Caco-2 (cell line): ENCODE measurements around the gene PCDHB4. TPM values are rescaled to one million over a fixed set of nuclear protein-coding genes. Genes with fewer than 3 reads are reported as not detected.
"Not testable (repeated sequence)": the region's sequence is repeated elsewhere in the genome, so short reads cannot be mapped to it uniquely, and the experiment has no call there.

Experiments used
- BruUV-seq: library from RNA; stranded (reverse); fragments of 400-500 nt; replicated peaks from 2 replicates; lab custom pipeline; 2021; lab: Mats Ljungman, UMichigan
- CTCF ChIA-PET: fragments of 300-600 bp; sonication (Branson Sonifier 250); formaldehyde crosslinking; loops from one replicate; lab custom pipeline; 2022; ENCODE audit warnings: antibody characterized with exemption; lab: Charles Lee
- POLR2A ChIA-PET: fragments of 300-600 bp; sonication (Branson Sonifier 250); formaldehyde crosslinking; loops from one replicate; lab custom pipeline; 2022; ENCODE audit warnings: antibody characterized with exemption; lab: Charles Lee
- DNase-seq, 2 experiments: peaks; one replicate each; pipeline versions ENCODE4 v3.0.0 to v3.0.0-alpha.2; 2020 to 2022
- H3K27me3 ChIP-seq: replicated peaks from 2 replicates; pipeline ENCODE4 v1.6.0; 2011; ENCODE audit warnings: low read length; ENCODE audit not compliant: control insufficient read depth, insufficient read depth
- H3K36me3 ChIP-seq: 2 replicates; pipeline ENCODE4 v1.5.1; 2011; ENCODE audit warnings: low read length; ENCODE audit not compliant: control insufficient read depth, insufficient read depth
- H3K4me1 ChIP-seq: fragments of 250-450 bp; sonication (Bioruptor Pico); 2 replicates; pipeline ENCODE4 v1.5.1; 2020; ENCODE audit warnings: mild to moderate bottlenecking
- H3K4me3 ChIP-seq: 2 replicates; pipeline ENCODE4 v1.5.1; 2011; ENCODE audit warnings: low read depth, mild to moderate bottlenecking, control low read depth, low read length
- H3K9me3 ChIP-seq: fragments of 250-450 bp; sonication (Bioruptor Pico); 2 replicates; pipeline ENCODE4 v1.5.1; 2020; ENCODE audit warnings: mild to moderate bottlenecking, moderate library complexity
- H3K27ac Mint-ChIP-seq: one replicate; pipeline ENCODE4 v1.8.0; 2022; ENCODE audit warnings: mixed read lengths; ENCODE audit not compliant: unreplicated experiment
- H3K27me3 Mint-ChIP-seq: one replicate; pipeline ENCODE4 v1.8.0; 2022; ENCODE audit warnings: mixed read lengths; ENCODE audit not compliant: insufficient read depth, unreplicated experiment
- H3K36me3 Mint-ChIP-seq: one replicate; pipeline ENCODE4 v1.8.0; 2022; ENCODE audit warnings: mild to moderate bottlenecking, mixed read lengths; ENCODE audit not compliant: insufficient read depth, unreplicated experiment
- H3K4me1 Mint-ChIP-seq: one replicate; pipeline ENCODE4 v1.8.0; 2022; ENCODE audit warnings: low read depth, mixed read lengths; ENCODE audit not compliant: unreplicated experiment
- H3K4me3 Mint-ChIP-seq: one replicate; pipeline ENCODE4 v1.8.0; 2022; ENCODE audit warnings: mild to moderate bottlenecking, moderate library complexity, mixed read lengths; ENCODE audit not compliant: unreplicated experiment
- H3K9me3 Mint-ChIP-seq: one replicate; pipeline ENCODE4 v1.8.0; 2022; ENCODE audit warnings: mixed read lengths; ENCODE audit not compliant: unreplicated experiment
- intact Hi-C: fragments of 100-400 bp; cut with micrococcal nuclease; formaldehyde crosslinking; loops from one replicate; pipeline ENCODE4 v1.10.0; 2022; ENCODE audit not compliant: unreplicated experiment
- total RNA-seq: library from RNA; stranded (reverse); gene quantifications from 2 replicates; pipeline ENCODE4 v1.2.3, GENCODE V29; 2022
- TF ChIP-seq, protein P1 (sequence below), 2 experiments: fragments of 200-600 bp in 1 of 2; IDR thresholded peaks; 1 replicate in 1 of 2; 2 replicates in 1 of 2; pipeline versions ENCODE4 v1.5.1 to v1.8.0; 2011 to 2022; ENCODE audit warnings: antibody characterized with exemption in 1 of 2, control low read depth in 1 of 2, inconsistent platforms in 1 of 2, low read depth in 1 of 2, low read length in 1 of 2, mild to moderate bottlenecking in 1 of 2, moderate library complexity in 1 of 2; ENCODE audit not compliant: insufficient read depth in 1 of 2, severe bottlenecking in 1 of 2, unreplicated experiment in 1 of 2

The PCDHB4 gene
- total RNA-seq, 1 experiment from 2014 or later: not detected

- peak within 1 kb of the TSS; percentile 20 for H3K4me3 Mint-ChIP-seq
- no peaks in the 10 kb centered on the region for H3K27me3 Mint-ChIP-seq
- POLR2A ChIA-PET: no interaction called here
- H3K4me3 ChIP-seq: no peak within 1 kb of the TSS
- no peaks in the 10 kb centered on the region; the same call in 1 of the 2 replicates for H3K9me3 ChIP-seq
- H3K27me3 ChIP-seq: no peaks in the 10 kb centered on the region
- intact Hi-C loops: no loop called here
- no peaks in the 10 kb centered on the region for H3K4me1 Mint-ChIP-seq
- peak in 1 of 2 experiments; percentile 16 for DNase-seq
- H3K36me3 Mint-ChIP-seq: no peaks in the 10 kb centered on the region
- TF ChIP-seq, protein P1, sequence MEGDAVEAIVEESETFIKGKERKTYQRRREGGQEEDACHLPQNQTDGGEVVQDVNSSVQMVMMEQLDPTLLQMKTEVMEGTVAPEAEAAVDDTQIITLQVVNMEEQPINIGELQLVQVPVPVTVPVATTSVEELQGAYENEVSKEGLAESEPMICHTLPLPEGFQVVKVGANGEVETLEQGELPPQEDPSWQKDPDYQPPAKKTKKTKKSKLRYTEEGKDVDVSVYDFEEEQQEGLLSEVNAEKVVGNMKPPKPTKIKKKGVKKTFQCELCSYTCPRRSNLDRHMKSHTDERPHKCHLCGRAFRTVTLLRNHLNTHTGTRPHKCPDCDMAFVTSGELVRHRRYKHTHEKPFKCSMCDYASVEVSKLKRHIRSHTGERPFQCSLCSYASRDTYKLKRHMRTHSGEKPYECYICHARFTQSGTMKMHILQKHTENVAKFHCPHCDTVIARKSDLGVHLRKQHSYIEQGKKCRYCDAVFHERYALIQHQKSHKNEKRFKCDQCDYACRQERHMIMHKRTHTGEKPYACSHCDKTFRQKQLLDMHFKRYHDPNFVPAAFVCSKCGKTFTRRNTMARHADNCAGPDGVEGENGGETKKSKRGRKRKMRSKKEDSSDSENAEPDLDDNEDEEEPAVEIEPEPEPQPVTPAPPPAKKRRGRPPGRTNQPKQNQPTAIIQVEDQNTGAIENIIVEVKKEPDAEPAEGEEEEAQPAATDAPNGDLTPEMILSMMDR (IDR thresholded peaks at IDR 0.05; ENCODE audit: insufficient read depth in 1 of 2, low read depth in 1 of 2, low read length in 1 of 2, severe bottlenecking in 1 of 2, unreplicated experiment in 1 of 2): peak in 1 of 2 experiments; percentile 5
- H3K36me3 ChIP-seq: no peaks in the 10 kb centered on the region
- H3K4me1 ChIP-seq: no peaks in the 10 kb centered on the region
- H3K27ac Mint-ChIP-seq: no peak within 1 kb of the TSS
- peaks cover 19% of the 10 kb centered on the region for H3K9me3 Mint-ChIP-seq
- no TSS peak for BruUV-seq
- CTCF ChIA-PET: no interaction called here
Measured at GRCh38 chr5:141100243-141100805, 21.3 kb upstream of the PCDHB4 start, which contains the start of gene PCDHB3. TSS of gene PCDHB3 (plus strand) at chr5:141100473. CDS start at chr5:141100650, 177 bp downstream.

DNA sequence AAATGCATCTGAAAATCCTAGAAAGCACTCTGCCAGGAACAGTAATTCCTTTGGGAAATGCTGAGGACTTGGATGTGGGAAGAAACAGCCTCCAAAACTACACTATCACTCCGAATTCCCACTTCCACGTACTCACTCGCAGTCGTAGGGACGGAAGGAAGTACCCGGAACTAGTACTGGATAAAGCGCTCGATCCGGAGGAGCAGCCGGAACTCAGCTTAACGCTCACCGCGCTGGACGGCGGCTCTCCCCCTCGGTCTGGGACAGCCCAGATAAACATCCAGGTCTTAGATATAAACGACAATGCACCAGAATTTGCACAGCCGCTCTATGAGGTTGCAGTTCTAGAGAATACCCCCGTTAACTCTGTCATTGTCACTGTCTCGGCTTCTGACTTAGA is 20.6 kb upstream of the PCDHB4 start:
- CTCF ChIA-PET: no interaction called here
- Mint-ChIP-seq H3K4me3 (no peak overlapping the region), H3K4me1 (no peaks in the 10 kb centered on the region), H3K9me3 (peaks cover 19% of the 10 kb centered on the region), H3K27me3 (no peaks in the 10 kb centered on the region), H3K27ac (no peak overlapping the region), H3K36me3 (no peaks in the 10 kb centered on the region)
- intact Hi-C loops: no loop called here
- Histone ChIP-seq H3K4me3 (no peak overlapping the region), H3K9me3 (no peaks in the 10 kb centered on the region; the same call in 1 of the 2 replicates), H3K4me1 (no peaks in the 10 kb centered on the region), H3K36me3 (no peaks in the 10 kb centered on the region), H3K27me3 (no peaks in the 10 kb centered on the region)
- no TSS peak for BruUV-seq
- POLR2A ChIA-PET: no interaction called here
- DNase-seq: no peak
- TF ChIP-seq, protein P1 (IDR thresholded peaks at IDR 0.05; ENCODE audit: insufficient read depth in 1 of 2, low read depth in 1 of 2, low read length in 1 of 2, severe bottlenecking in 1 of 2, unreplicated experiment in 1 of 2): no peak

DNA sequence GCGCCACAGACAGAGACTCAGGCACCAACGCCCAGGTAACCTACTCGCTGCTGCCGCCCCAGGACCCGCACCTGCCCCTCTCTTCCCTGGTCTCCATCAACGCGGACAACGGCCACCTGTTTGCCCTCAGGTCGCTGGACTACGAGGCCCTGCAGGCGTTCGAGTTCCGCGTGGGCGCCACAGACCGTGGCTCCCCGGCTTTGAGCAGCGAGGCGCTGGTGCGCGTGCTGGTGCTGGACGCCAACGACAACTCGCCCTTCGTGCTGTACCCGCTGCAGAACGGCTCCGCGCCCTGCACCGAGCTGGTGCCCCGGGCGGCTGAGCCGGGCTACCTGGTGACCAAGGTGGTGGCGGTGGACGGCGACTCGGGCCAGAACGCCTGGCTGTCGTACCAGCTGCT is 19.5 kb upstream of the PCDHB4 start:
- H3K4me1 ChIP-seq, H3K4me3 ChIP-seq, H3K27ac Mint-ChIP-seq, H3K9me3 ChIP-seq, H3K27me3 Mint-ChIP-seq, CTCF ChIA-PET, BruUV-seq, intact Hi-C loops, H3K4me1 Mint-ChIP-seq, H3K36me3 Mint-ChIP-seq, H3K27me3 ChIP-seq, H3K4me3 Mint-ChIP-seq, POLR2A ChIA-PET, H3K36me3 ChIP-seq, DNase-seq: not testable (repeated sequence)
- H3K9me3 Mint-ChIP-seq: peaks cover 23% of the 10 kb centered on the region

DNA sequence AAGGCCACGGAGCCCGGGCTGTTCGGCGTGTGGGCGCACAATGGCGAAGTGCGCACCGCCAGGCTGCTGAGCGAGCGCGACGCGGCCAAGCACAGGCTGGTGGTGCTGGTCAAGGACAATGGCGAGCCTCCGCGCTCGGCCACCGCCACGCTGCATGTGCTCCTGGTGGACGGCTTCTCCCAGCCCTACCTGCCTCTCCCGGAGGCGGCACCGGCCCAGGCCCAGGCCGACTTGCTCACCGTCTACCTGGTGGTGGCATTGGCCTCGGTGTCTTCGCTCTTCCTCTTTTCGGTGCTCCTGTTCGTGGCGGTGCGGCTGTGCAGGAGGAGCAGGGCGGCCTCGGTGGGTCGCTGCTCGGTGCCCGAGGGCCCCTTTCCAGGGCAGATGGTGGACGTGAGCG is 19.1 kb upstream of the PCDHB4 start:
- not testable (repeated sequence) for H3K4me1 ChIP-seq

More for the DNA sequence above, 19.1 kb upstream of the PCDHB4 start:
- H3K27ac Mint-ChIP-seq, CTCF ChIA-PET, POLR2A ChIA-PET, H3K27me3 ChIP-seq, H3K9me3 ChIP-seq, H3K36me3 Mint-ChIP-seq, BruUV-seq, intact Hi-C loops, H3K4me1 Mint-ChIP-seq, H3K36me3 ChIP-seq, DNase-seq, H3K4me3 ChIP-seq, H3K4me3 Mint-ChIP-seq, H3K27me3 Mint-ChIP-seq: not testable (repeated sequence)
- peaks cover 27% of the 10 kb centered on the region for H3K9me3 Mint-ChIP-seq
